ENCODE measurements around the gene S100A5.

- TF ChIP-seq CTCF (conservative IDR thresholded peaks at IDR 0.05; ENCODE audit: low read length) (no peak), EZH2phosphoT487 (IDR thresholded peaks at IDR 0.05; ENCODE audit: borderline replicate concordance, low read depth, low read length) (no peak)
Observed at GRCh38 chr1:153545067-153546055, 4.6 kb upstream of the S100A5 start, which contains the start of gene S100A4.
